RWPE1 (cell line): ENCODE measurements around the gene RNF38.

ENCODE experiments used
- CTCF ChIA-PET: fragments of 350-600 bp; sonication (Branson Sonifier 250); formaldehyde crosslinking; extraction: SDS; loops from one replicate; lab custom pipeline; 2021; lab: Yijun Ruan, JAX
- POLR2A ChIA-PET: fragments of 400-600 bp; formaldehyde crosslinking; extraction: SDS; loops from one replicate; lab custom pipeline; 2020; ENCODE audit warnings: antibody characterized with exemption; ENCODE audit not compliant: low non-redundant PET; lab: Yijun Ruan, JAX
- DNase-seq: peaks from one replicate; pipeline ENCODE4 v3.0.0; 2012; ENCODE audit warnings: low spot score
- H3K27ac ChIP-seq: fragments of 450-650 bp; 2 replicates; pipeline ENCODE4 v1.5.1; 2017
- TF ChIP-seq, protein P1 (sequence below): fragments of 450-650 bp; conservative IDR thresholded peaks from 2 replicates; pipeline ENCODE4 v1.5.1; 2017; ENCODE audit warnings: low read depth, mild to moderate bottlenecking

The RNF38 gene

DNA sequence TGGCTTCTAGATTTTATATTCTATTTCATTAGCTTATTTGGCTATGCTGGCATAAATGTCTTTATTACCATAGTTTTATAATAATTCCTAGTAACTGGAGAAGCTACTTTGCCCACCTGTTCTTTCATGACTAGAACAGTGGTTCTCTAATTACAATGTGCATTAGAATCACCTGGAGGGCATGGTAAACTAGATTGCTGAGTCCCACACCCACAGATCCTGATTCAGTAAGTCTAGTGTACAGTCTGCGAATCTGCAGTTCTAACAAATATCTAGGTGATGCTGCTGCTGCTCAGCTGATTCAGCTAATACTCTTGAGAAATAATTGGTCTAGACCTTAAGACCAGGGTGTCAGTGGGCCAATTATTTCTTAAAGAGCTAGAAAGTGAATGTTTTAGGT is 35.5 kb downstream of the RNF38 start:
- ChIA-PET CTCF (no interaction called here), POLR2A (no interaction called here)
- TF ChIP-seq, protein P1, sequence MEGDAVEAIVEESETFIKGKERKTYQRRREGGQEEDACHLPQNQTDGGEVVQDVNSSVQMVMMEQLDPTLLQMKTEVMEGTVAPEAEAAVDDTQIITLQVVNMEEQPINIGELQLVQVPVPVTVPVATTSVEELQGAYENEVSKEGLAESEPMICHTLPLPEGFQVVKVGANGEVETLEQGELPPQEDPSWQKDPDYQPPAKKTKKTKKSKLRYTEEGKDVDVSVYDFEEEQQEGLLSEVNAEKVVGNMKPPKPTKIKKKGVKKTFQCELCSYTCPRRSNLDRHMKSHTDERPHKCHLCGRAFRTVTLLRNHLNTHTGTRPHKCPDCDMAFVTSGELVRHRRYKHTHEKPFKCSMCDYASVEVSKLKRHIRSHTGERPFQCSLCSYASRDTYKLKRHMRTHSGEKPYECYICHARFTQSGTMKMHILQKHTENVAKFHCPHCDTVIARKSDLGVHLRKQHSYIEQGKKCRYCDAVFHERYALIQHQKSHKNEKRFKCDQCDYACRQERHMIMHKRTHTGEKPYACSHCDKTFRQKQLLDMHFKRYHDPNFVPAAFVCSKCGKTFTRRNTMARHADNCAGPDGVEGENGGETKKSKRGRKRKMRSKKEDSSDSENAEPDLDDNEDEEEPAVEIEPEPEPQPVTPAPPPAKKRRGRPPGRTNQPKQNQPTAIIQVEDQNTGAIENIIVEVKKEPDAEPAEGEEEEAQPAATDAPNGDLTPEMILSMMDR, result no peak
- H3K27ac ChIP-seq, result no peak overlapping the region
- DNase-seq, result no peak

DNA sequence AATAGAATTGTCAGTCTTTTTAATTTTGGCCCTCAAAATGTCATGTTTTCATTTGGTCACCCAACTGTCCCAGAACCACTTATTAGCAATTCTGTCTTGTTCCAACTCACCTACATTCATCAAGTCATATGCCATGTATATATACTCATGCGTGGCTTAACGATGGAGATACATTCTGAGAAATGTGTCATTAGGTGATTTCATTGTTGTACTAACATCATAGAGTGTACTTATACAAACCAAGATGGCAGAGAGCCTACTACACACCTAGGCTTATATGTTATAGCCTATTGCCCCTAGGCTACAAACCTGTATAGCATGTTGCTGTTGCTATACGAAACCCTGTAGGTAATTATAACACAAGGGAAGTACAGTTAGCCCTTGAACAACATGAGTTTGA is 36.6 kb downstream of the RNF38 start:
- ChIA-PET POLR2A (no interaction called here), CTCF (no interaction called here)
- TF ChIP-seq, protein P1, result no peak

DNA sequence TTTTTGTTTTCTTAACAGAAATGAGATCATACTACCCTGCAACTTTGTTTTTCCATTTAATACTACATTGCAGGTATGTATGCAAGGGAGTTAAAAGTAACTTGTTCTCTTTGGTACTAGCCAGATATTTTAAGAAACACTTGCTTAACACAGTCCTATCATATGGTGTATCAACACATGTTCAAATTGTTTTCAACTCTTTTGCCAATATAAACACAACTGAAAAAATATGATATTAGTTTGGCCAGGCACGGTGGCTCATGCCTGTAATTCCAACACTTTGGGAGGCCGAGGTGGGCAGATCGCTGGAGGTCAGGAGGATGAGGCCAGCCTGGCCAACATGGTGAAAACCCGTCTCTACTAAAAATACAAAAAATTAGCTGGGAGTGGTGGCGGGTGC is 41.6 kb downstream of the RNF38 start:
- H3K27ac ChIP-seq, result no peak overlapping the region
- CTCF ChIA-PET, result no interaction called here
- POLR2A ChIA-PET, result no interaction called here
- no peak for DNase-seq
- TF ChIP-seq, protein P1, result no peak

More for the DNA sequence above, 36.6 kb downstream of the RNF38 start:
- no peak overlapping the region for H3K27ac ChIP-seq
- no peak for DNase-seq

DNA sequence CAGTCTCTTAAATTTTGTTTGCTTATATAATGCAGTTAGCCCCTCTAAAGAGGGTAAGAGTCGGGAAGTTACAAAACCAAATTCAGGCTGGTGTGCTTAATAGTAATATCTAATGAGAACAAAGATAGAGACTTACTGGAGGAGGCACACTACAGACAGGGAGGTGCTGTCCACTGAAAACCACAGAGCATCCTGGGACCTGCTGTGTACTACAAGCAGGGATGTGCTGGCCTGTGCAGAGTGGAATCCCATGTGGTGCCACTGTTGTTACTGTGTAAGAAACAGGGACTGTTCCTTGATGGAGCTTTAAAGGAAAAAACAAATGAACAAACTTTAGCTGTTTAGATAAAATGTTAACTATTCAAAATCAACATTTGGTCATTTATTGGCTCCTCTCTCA is 42.4 kb downstream of the RNF38 start:
- POLR2A ChIA-PET, result no interaction called here
- CTCF ChIA-PET, result interaction anchor here (0.6 kb wide), 4 partner anchors 85 to 712 kb away, joined by 3 read pairs; no protein-coding TSS in a partner anchor
- TF ChIP-seq, protein P1, result no peak
- no peak for DNase-seq
- H3K27ac ChIP-seq, result no peak overlapping the region

DNA sequence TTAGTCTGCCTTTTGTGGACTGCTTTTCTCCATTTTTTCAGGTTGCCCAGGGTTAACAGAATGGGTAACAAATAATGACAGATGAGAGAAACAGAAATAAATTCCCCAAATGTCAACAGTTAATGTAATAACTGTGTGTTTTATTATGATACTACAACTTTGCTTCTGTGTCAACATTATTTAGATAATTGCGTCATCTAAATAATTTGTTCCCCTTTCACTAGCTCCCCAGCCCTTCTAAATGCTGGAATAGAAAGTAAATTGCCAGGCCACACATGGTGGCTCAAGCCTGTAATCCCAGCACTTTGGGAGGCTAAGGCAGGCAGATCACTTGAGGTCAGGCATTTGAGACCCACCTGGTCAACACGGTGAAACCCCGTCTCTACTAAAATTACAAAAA is 53.5 kb downstream of the RNF38 start:
- no peak overlapping the region for H3K27ac ChIP-seq
- no peak for DNase-seq
- POLR2A ChIA-PET, result no interaction called here
- TF ChIP-seq, protein P1, result no peak
- CTCF ChIA-PET, result interaction anchor here (0.7 kb wide), 1 partner anchor 72 kb away, joined by 4 read pairs; no protein-coding TSS in a partner anchor

DNA sequence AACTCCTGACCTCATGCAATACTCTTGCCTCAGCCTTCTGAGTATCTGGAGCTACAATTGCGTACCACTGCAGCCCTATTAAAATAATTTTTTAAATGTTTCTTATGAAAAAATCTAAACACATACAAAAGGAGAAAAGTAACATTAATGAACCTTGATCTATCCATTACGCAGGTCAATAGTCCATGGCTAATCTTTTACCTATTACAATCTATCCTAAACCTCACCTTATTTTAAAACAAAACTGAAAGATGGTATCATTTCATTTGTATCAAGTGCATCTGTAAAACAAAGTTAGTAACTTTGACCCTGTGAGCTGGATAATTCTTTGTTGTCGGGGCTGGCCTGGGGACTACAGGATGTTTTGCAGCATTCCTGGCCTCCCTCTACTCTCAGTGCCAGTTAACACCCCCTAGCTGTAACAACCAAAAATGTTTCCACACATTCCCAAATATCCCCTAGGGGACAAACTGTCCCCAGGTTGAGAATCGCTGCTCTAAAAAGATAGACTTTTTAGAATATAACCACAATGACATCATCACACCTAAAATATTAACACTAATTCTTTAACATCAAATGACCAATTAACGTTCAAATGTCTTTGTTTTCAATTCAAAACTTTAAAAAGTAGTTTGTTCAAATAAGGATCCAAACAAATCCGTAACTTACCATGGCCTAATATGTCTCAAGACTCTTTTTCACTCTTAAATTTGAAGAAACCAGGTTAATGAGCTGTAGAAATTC is 54.8 kb downstream of the RNF38 start:
- ChIA-PET CTCF (interaction anchor here (0.6 kb wide), 2 partner anchors 15 to 17 kb away, joined by 3 read pairs; no protein-coding TSS in a partner anchor), POLR2A (no interaction called here)
- no peak overlapping the region for H3K27ac ChIP-seq
- TF ChIP-seq, protein P1, result no peak
- no peak for DNase-seq
